ENCODE data around the gene RNF157. TPM values are rescaled to one million over a fixed set of nuclear protein-coding genes. Genes with fewer than 3 reads are reported as not detected.

The RNF157 gene
- total RNA-seq, 1 donor from 2014 or later, result 18.0 TPM

DNA sequence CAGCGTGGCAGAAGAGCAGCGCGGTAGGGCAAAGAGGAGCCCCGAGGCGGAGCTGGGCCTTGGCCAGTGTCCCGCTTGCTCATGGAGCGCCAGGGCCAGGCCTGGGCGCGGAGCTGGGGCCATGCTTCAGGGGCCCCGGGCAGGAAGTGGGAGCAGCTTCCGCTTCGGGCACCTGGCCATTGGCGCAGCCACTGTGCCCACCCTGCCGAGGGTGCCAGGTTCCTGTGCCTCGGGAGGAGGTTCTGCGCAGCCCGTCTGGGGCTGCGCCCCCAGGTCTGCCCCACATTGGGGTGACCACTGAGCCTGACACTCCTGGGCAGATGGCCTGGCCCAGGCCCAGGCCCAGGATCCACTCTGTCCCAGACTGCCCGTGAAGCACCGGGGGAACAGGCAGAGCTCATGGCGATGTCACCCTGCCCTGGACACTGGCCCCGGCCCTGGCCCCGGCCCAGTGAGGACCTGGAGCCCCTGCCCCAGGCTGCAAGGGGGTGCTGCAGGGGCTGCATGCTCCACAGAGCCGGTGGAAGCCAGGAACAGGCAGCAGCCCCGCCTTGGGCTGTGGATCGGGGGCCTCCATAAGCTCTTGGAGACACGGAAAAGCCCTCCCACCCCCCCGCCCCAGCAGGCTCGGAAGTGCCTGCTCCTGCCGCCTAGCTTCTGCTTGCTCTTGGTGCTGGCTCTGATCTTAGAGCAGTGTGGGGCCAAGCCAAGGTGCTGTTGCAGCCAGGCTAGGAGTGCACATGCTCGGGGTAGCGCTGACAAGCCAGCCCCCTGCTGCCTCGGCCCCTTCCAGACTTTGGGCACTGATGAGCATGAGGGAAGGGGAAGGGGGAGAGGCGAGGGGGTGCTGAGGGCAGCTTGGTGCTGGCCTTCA lies 63.4 kb downstream of the RNF157 start:
- intact Hi-C loops (cut with micrococcal nuclease), result no loop called here
- no peak for DNase-seq
- no peak for ATAC-seq

DNA sequence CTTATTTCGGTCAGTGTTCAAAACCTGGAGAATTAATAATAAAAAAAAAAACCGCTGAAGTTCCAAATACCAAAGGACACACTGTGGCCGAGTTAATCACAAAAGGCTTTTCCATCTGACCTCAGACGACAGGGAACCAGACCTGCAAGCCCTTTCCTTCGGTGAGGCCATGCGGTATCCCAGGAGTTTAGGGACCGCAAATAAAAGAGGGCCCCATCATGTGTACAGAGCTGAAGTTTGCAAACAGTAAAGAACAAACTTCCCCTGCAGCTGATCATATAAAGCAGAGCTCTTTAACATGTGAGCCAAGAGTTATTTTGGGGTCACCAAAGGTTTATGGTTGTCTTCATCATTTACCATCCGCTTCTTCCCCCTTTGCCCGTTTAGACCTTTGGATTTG lies 66.3 kb downstream of the RNF157 start:
- ATAC-seq (no peak), DNase-seq (no peak)
- intact Hi-C loops (cut with micrococcal nuclease), result no loop called here

DNA sequence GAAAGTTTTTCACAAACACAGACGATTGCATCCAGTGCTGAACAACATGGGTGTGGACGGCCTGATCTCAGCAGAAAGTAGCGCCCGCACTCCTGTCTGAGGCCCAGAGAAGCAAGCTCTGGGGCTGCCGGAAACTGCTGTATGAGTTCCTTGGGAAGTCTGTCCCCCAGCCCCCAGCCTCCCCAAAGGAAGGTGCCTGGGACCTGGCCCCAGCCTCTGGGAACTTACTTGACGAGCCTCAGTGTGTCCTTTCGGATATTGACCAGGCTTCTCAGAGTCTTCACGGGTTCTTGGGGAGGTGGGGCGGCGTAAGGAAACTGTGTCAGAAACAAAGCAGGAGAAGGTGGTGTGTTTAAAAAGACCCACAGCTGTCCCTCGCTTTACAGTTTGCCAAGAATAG lies 66.8 kb downstream of the RNF157 start:
- intact Hi-C loops (cut with micrococcal nuclease), result no loop called here
- ATAC-seq (no peak), DNase-seq (no peak)

DNA sequence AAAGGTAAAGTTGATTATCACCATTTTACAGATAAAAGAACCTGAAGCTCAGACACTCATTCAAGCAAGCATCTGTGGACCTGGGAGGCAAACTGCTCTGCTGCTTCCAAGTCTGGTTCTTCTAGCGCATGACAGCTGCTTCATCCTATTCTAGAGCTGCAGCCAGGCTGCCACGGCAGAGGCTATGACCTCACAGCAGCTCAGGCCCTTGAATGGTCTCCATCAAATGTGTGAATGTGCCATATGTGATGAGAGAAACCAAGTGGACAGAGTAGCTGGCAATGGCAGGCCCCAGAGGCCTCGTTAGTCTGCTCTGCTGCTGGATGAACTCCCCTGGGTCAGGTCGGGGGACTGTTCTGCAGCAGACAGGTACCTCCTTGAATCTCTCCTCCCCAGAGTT lies 68.6 kb downstream of the RNF157 start:
- ATAC-seq (no peak), DNase-seq (no peak)
- intact Hi-C loops (cut with micrococcal nuclease), result no loop called here

DNA sequence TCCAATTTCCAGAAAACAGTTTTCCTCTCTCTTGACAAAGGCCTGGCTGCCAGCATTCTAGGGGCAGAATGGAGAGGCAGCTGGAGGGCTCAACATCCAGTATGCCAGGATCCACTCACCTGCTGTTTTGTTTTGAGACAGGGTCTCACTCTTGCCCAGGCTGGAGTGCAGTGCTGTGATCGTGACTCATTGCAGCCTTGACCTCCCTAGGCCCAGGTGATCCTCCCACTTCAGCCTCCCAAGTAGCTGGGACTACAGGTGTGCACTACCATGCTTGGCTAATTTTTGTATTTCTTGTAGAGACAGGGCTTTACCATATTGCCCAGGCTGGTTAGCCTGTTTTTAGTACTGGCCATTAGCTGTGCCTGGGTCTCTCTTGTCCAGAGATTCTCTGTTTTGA lies 70.2 kb downstream of the RNF157 start:
- ATAC-seq (no peak), DNase-seq (no peak)
- intact Hi-C loops (cut with micrococcal nuclease), result no loop called here

DNA sequence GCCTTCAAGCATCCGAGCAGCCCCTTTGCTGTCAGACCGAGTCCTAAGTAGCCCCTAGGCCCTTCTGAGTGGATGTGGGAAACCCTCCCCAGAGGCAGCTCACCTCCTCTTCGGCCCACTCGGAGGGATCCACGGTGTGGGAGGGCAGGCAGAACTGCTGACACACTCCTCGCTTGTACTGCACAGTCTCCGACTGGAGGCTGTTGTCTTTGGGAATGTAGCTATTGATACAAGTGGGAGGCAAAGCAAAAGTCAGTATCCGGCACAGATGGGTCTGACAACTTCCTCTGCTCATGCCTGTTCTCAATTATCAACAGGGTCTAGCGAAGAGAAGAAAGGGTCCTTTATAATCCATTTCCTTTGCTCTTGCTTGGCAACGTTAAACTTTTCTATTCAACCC lies 73.4 kb downstream of the RNF157 start:
- DNase-seq (no peak), ATAC-seq (no peak)
- intact Hi-C loops (cut with micrococcal nuclease), result loop anchor here (5.0 kb wide), 1 partner anchor 855 kb away; no protein-coding TSS in a partner anchor

DNA sequence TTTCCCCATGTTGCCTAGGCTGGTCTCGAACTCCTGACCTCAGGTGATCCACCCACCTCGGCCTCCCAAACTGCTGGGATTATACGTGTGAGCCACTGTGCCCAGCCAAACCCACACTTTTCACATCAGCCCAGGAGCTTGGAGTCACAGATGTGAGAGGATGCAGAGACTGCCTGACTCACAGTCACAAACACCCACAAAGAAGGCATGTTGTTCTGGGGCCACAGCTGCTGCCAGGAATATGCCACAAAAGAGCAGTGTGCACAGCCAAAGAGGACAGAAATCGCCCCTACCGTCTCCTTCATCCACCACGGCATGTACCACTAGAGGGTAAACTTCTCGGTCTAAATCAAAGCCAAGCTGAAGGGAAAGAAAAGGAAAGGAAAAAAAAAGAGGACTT lies 74.1 kb downstream of the RNF157 start:
- intact Hi-C loops (cut with micrococcal nuclease), result loop anchor here (5.0 kb wide), 1 partner anchor 854 kb away; no protein-coding TSS in a partner anchor
- ATAC-seq, result no peak
- DNase-seq, result no peak

DNA sequence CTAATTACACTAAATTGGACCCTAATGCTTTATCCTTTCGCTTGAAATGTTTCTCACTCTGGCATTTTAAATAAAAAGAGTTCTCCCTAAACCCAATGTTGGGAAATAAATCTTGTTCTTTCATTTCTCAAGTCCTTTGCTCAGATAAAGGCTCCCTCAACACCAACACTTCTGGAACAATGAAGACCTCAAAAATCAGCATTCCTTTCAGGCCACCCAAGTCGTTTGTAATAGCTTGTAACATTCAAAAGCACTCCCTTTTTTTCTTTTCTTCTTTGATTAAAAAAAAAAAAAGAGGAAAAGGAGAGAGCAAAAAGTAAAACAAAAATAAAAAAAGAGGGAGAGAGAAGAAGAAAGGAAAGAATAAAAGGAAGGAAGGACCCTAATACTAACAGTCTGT lies 76.0 kb downstream of the RNF157 start:
- intact Hi-C loops (cut with micrococcal nuclease), result no loop called here
- no peak for DNase-seq
- ATAC-seq, result no peak

DNA sequence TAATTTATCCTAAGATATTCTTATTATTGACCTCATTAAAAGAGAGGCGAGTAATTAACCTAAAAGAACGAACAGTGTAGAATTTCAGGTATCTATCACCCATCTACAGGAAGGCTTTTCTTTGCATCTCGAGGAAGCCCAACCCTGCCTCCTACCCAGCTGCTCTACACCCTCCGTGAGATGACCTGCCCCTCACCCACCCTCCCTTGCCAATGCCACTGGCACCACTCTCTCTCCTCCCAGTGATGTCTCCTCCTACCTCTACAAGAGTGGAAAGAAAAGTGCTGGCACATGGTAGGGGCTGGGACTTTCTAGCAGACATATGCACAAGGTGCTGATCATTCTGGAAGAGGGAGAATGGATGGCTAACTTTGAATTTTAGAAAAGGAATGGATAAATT lies 76.4 kb downstream of the RNF157 start:
- DNase-seq, result no peak
- intact Hi-C loops (cut with micrococcal nuclease), result no loop called here
- ATAC-seq, result no peak

DNA sequence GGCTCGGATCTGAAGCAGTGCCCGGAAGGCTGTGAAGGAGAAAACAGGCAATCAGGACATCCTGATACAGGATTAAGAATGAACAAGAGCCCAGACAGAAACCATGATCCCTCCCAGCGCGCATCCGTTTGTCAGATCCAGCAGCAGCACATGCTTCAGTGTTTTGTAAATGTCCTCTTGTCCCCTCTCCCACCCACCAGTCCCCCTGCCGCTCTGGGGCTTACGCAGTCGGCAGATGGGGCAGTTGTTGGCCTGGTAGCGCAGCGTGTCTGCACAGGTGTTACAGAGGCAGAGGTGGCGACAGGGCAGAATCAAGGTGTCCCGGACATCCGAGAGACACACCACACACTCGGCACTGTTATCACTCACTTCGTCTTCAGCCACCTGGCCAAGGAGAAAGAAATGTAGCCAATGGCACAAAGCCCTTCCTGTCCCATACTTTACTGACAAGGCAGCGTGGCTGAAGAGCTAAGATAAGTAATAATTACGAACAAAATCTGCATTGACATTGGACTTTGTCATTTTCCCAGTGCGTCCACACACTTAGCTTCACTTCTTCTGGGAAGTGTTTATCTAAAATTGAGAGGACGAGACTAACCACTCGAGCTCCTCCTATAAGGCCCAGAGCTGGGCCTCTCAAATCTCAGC lies 78.5 kb downstream of the RNF157 start:
- ATAC-seq, result no peak
- no peak for DNase-seq
- intact Hi-C loops (cut with micrococcal nuclease), result no loop called here

DNA sequence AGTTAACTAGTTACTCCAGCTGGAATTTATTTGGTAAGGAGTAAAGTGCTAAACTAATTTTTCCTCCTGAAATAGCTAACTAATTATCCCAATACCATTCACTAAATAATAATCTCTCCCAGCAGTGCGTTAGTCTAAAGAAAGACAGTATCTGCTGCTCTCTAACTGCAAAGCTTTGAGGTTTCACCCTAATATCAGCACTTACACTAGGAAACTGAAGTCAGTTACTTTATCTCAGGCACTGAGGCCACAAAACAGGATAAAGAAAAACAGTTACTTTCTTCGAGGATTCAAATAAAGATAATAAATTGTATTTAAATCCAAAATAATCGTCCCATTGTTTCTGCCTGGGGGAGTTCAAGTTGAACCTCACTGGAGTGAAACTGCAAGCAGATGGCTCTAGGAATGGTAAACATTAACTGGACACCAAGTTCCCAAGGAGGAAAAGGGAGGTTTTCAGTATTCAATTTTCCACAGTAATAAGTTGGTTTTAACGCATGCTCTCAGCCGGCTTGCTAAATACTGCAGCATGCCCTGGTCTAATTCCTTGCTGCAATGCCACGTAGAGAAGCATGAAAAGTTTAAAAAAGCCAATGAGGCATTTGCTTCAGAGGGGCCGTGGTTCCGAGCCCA lies 79.3 kb downstream of the RNF157 start:
- intact Hi-C loops (cut with micrococcal nuclease), result no loop called here
- no peak for ATAC-seq
- no peak for DNase-seq

DNA sequence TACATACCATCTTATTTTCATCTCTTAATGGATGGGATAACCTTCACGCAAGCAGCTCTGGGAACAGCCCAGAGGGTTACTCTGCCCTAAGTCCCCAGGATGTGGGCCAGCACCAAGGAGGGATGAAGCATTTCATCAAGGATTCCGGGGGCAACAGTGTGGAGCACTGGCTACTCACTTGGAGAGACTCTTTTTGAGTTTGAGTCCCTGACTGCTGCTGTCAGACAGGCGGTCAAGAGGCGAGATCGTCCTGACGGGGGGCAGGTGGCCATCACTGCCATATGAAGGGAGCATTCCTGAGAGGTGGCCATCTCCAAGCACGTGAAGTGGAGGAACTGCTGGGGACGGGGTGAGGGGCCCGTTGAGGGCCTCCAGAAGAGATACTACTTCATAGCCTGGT lies 81.1 kb downstream of the RNF157 start:
- intact Hi-C loops (cut with micrococcal nuclease), result no loop called here
- DNase-seq (no peak), ATAC-seq (no peak)

DNA sequence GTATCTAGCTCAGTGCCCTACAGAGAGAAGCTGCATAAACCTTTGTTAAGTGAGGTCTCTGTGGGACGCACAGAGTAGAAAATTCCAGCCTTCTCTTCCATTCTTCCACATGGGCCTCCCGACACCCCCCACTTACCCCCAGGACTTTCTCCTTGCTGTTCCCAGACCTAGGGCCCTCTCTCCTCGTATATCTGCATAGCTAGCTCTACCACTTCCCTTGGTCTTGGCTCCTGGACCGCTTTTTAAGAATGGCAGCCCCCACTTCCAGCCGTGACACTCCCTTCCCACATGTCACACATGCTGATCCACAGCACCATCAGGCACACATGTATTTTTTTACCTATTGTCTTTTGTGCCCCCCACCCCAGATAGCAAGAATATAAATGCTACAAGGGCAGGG lies 82.5 kb downstream of the RNF157 start:
- no peak for ATAC-seq

DNA sequence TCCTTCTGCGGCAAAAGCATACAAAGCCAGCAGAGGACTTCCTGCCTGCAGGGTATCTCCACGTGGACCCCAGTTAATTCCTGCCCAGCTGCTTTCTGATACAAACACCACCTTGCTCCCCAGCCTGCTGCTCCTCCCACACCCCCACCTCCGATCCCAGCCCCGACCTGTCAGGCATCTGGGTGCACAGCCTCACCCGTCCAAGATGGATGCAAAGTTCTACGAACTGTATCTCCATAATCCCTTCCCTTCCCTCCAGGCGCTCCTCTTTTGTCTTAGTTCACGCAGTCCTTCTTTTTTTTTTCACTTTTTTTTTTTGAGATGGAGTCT lies 83.7 kb downstream of the RNF157 start:
- intact Hi-C loops (cut with micrococcal nuclease), result no loop called here
- no peak for ATAC-seq

More for the DNA sequence above, 82.5 kb downstream of the RNF157 start:
- no peak for DNase-seq
- intact Hi-C loops (cut with micrococcal nuclease), result no loop called here

DNA sequence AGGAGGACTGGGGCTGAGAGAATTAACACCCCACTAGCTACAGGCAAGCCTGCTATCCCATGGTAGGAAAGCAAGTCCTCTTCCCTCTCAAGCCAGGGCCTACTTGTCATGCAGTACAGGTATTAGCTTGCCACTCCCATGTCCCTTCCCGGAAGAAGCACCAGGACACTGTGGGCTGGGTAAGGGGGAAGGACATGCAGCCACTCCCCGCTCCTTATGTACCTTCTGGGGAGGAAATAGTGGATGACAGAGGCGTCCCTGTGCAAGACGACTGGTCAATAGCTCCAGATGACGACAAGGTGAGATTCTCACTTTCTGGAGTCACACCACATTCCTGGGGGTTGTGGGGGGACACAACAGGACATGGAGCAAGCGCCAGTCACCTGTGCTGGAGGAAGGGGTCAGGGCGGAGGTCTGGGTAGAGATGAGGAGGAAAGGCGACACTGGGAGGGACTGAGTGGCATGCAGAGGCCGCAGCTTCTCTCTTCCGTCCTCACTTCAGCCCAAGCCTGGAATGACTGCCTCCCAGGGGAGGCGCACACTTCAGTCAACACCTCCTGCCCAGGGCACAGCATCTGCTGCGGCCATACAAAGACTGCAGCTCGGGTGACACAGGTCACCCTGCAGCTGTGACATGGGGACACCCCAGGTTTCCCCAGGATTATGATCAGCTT lies 84.2 kb downstream of the RNF157 start:
- DNase-seq (no peak), ATAC-seq (no peak)
- intact Hi-C loops (cut with micrococcal nuclease), result no loop called here

More for the DNA sequence above, 83.7 kb downstream of the RNF157 start:
- DNase-seq, result no peak

DNA sequence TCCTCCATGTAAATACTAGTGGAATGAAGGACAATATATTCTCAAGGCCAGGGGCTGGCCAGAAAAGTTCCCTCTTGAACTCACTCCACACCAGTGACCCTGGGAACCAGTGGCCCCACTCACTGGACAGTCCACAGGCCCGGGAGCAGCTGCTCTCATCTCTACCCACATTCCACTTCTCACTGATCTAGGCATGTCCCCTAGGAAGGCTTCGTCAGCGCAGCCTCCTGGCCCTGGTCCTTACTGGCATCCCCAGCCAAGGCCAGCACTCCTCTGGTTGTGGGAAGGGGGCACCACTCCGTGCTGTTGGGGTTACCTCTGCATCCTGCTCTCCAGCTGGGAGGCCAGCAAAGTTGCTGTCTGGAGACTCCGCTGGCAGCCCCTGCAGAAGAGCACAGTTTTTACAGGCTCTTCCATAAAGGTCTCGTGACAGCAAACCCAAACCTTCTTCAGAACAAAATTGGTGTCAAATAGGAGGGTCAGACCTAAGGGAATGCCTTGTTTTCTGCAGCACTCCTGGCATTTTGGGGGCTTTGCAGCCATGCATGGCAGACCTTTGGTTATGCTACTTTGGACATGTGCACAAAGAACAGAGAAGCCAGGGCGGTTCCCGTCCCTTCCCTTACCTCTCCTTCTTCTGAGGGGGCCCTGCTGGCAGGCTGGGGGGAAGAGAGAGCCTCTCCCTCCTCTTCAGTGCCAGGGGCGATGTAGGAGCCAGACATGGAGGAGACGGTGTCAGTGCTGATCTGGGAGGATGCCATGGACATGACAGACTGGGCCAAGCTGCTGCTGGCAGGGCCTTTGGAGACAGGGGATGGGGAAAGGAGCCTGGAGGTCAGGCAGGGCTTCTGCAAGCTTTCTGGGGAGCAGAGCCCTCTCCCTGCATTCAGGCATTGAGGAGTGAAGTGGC lies 85.1 kb downstream of the RNF157 start:
- intact Hi-C loops (cut with micrococcal nuclease), result no loop called here
- DNase-seq (no peak), ATAC-seq (peak; percentile 76)

DNA sequence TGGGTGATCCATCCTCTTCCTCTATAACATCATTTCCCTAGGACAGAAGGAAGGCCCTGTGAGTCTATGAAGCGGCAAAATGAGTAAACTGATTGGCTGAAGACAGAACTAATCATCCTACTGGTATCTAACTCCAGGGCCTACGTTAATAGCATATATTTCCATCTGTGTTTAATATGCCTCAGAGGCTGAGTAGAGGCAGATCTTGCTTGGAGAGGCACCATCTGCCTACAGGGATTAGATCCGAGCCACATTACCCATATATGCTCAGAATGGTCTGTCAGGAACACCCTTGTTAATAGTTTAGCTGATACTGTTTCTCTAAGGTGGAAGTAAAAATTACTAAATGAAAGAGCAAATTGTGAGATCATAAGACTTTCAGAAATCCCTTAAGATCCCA lies 86.0 kb downstream of the RNF157 start:
- intact Hi-C loops (cut with micrococcal nuclease), result no loop called here
- ATAC-seq (no peak), DNase-seq (no peak)

DNA sequence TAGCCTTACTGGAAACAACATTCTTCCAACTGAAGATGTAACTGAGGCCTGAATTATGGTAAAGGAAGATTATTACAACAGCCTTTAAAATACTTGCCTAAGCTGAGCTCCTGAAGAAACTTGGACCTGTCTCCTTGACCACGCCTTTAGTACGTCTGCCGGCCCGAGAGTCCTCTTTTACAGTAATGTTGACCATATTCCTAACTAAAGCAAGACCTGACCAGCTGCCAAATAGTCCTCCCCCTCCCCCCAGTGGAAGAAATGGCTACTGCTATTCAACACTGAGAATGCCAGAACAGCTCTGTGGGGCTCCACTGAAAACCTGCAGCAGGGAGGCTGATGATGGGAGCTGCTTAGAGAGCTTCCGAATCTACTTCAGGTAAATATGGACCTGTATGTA lies 86.7 kb downstream of the RNF157 start:
- intact Hi-C loops (cut with micrococcal nuclease), result no loop called here
- ATAC-seq, result no peak
- no peak for DNase-seq

DNA sequence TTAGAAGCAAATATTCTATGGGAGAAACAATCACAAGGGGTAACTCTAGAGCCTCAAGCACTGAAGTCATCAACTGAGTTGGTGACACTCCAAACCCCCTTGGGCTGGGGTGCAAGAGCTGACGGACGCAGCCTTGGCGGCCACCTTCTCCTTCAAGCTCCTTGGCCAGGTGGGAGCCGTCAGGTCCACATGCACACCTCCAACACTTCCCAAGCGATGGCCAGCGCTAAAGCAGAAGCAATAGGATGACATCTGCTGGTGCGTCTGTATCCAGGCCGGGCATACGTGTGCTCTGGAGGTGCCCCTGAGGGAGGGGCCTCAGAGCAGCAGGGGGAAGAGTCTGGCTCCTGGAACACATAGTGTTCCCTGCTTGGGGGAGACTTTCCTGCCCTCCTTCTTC lies 87.1 kb downstream of the RNF157 start:
- ATAC-seq, result no peak
- intact Hi-C loops (cut with micrococcal nuclease), result no loop called here
- no peak for DNase-seq

All from left ventricle myocardium superior (tissue), 1 donor.